ENCODE data around the gene ZNF331. TPM values are rescaled to one million over a fixed set of nuclear protein-coding genes. Genes with fewer than 3 reads are reported as not detected.

The ZNF331 gene
- polyA plus RNA-seq, 1 donor (not counting 4 experiments of a cell fraction or from before 2014, with no cell fraction given): 5.1 TPM

DNA sequence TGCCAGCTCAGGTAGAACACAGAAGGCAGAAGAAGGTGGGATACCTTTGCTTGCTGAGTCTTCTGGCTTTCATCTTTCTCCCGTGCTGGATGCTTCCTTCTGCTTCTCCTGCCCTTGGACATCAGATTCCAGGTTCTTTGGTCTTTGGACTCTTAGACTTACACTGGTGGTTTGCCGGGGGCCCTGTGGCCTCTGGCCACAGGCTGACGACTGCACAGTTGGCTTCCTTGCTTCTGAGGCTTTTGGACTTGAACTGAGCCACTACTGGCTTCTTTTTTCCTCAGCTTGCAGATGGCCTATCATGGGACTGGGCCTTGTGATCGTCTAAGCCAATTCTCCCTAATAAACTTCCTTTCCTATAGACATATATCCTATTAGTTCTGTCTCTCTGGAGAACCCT, 19.8 kb upstream of the ZNF331 start:
- H3K4me3 ChIP-seq (ENCODE audit: control insufficient read depth in 2 of 3, extremely low read depth in 1 of 3, insufficient read depth in 2 of 3, low read depth in 1 of 3, low read length in 3 of 3): no peak overlapping the region
- H3K9me1 ChIP-seq (ENCODE audit: control insufficient read depth, extremely low read depth, insufficient read depth, low read length): no peaks in the 10 kb centered on the region
- H3K79me2 ChIP-seq (ENCODE audit: control insufficient read depth, insufficient read depth, low read length): peaks cover 5% of the 10 kb centered on the region
- no peak for FAIRE-seq
- no peaks in the 10 kb centered on the region for H3K27me3 ChIP-seq (ENCODE audit: control insufficient read depth, extremely low read depth, insufficient read depth, low read length)
- no peak overlapping the region for H3K9ac ChIP-seq (ENCODE audit: control insufficient read depth, extremely low read depth, insufficient read depth, low read length)
- H2AFZ ChIP-seq (ENCODE audit: control insufficient read depth, low read length): no peak overlapping the region
- no peaks in the 10 kb centered on the region for H3K9me3 ChIP-seq (ENCODE audit: control insufficient read depth, low read depth, low read length)
- H3K4me2 ChIP-seq (ENCODE audit: control insufficient read depth, extremely low read depth, insufficient read depth, low read depth, low read length): no peak overlapping the region
- no peaks in the 10 kb centered on the region for H4K20me1 ChIP-seq (ENCODE audit: control insufficient read depth, extremely low read depth, insufficient read depth, low read length)
- DNase-seq (ENCODE audit: low read depth, low spot score): no peak
- H3K36me3 ChIP-seq (ENCODE audit: control insufficient read depth in 2 of 2, extremely low read depth in 1 of 2, insufficient read depth in 2 of 2, low read length in 2 of 2): no peaks in the 10 kb centered on the region
- peaks cover 8% of the 10 kb centered on the region for H3K4me1 ChIP-seq (ENCODE audit: control insufficient read depth, extremely low read depth, insufficient read depth, low read length)
- dilution Hi-C loops (cut with MboI; ENCODE audit: extremely low pct_ligation_motif_present, low sequenced_read_pairs): no loop called here
- TF ChIP-seq, protein P1, sequence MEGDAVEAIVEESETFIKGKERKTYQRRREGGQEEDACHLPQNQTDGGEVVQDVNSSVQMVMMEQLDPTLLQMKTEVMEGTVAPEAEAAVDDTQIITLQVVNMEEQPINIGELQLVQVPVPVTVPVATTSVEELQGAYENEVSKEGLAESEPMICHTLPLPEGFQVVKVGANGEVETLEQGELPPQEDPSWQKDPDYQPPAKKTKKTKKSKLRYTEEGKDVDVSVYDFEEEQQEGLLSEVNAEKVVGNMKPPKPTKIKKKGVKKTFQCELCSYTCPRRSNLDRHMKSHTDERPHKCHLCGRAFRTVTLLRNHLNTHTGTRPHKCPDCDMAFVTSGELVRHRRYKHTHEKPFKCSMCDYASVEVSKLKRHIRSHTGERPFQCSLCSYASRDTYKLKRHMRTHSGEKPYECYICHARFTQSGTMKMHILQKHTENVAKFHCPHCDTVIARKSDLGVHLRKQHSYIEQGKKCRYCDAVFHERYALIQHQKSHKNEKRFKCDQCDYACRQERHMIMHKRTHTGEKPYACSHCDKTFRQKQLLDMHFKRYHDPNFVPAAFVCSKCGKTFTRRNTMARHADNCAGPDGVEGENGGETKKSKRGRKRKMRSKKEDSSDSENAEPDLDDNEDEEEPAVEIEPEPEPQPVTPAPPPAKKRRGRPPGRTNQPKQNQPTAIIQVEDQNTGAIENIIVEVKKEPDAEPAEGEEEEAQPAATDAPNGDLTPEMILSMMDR (optimal IDR thresholded peaks at IDR 0.05 in 1 of 3, IDR thresholded peaks at IDR 0.05 in 1 of 3, conservative IDR thresholded peaks at IDR 0.05 in 1 of 3; ENCODE audit: extremely low read depth in 1 of 3, insufficient read depth in 2 of 3, low read length in 3 of 3): no peak
- no peak for TF ChIP-seq EZH2 (IDR thresholded peaks at IDR 0.05; ENCODE audit: low read length)
- H3K27ac ChIP-seq (ENCODE audit: control insufficient read depth, insufficient read depth, low read length): no peak overlapping the region

DNA sequence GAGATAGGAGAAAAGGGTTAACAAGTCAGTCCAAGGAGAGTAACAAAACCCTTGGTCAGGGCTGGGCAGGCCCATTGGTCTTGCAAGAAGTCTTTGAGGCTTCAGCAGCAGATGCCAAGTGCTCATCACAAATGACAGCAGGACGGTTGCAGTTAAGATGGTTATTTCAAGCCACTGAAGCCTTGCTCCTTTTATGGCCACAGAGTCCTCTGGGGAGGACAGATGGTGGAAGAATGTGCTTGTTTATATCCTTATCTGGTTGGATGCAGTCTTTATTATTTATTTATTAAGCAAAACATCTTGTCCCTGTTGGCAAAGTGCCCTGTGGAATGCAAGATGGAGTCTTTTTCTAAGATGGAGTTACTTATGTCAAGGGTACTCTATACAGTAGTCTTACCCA, 19.2 kb upstream of the ZNF331 start:
- FAIRE-seq (no peak), DNase-seq (ENCODE audit: low read depth, low spot score) (no peak)
- Histone ChIP-seq H3K9me1 (ENCODE audit: control insufficient read depth, extremely low read depth, insufficient read depth, low read length) (no peaks in the 10 kb centered on the region), H3K79me2 (ENCODE audit: control insufficient read depth, insufficient read depth, low read length) (peaks cover 5% of the 10 kb centered on the region), H3K4me1 (ENCODE audit: control insufficient read depth, extremely low read depth, insufficient read depth, low read length) (peaks cover 8% of the 10 kb centered on the region), H3K36me3 (ENCODE audit: control insufficient read depth in 2 of 2, extremely low read depth in 1 of 2, insufficient read depth in 2 of 2, low read length in 2 of 2) (no peaks in the 10 kb centered on the region), H3K9ac (ENCODE audit: control insufficient read depth, extremely low read depth, insufficient read depth, low read length) (no peak overlapping the region), H4K20me1 (ENCODE audit: control insufficient read depth, extremely low read depth, insufficient read depth, low read length) (no peaks in the 10 kb centered on the region), H3K9me3 (ENCODE audit: control insufficient read depth, low read depth, low read length) (no peaks in the 10 kb centered on the region), H3K4me2 (ENCODE audit: control insufficient read depth, extremely low read depth, insufficient read depth, low read depth, low read length) (no peak overlapping the region), H3K27ac (ENCODE audit: control insufficient read depth, insufficient read depth, low read length) (no peak overlapping the region), H3K27me3 (ENCODE audit: control insufficient read depth, extremely low read depth, insufficient read depth, low read length) (no peaks in the 10 kb centered on the region), H2AFZ (ENCODE audit: control insufficient read depth, low read length) (no peak overlapping the region), H3K4me3 (ENCODE audit: control insufficient read depth in 2 of 3, extremely low read depth in 1 of 3, insufficient read depth in 2 of 3, low read depth in 1 of 3, low read length in 3 of 3) (no peak overlapping the region)
- dilution Hi-C loops (cut with MboI; ENCODE audit: extremely low pct_ligation_motif_present, low sequenced_read_pairs): no loop called here
- TF ChIP-seq, protein P1 (optimal IDR thresholded peaks at IDR 0.05 in 1 of 3, IDR thresholded peaks at IDR 0.05 in 1 of 3, conservative IDR thresholded peaks at IDR 0.05 in 1 of 3; ENCODE audit: extremely low read depth in 1 of 3, insufficient read depth in 2 of 3, low read length in 3 of 3): no peak
- TF ChIP-seq EZH2 (IDR thresholded peaks at IDR 0.05; ENCODE audit: low read length): no peak

All from keratinocyte (primary cell).